HG03039 (cell line): ENCODE results near the gene MAN2A1.
"Not testable (repeated sequence)": the region's sequence is repeated elsewhere in the genome, so short reads cannot be mapped to it uniquely, and the experiment has no call there.

ENCODE experiments used
- ATAC-seq: cut with Tn5 transposase; IDR thresholded peaks from one replicate; pipeline ENCODE4 v1.9.1; 2021; ENCODE audit warnings: mild to moderate bottlenecking, moderate library complexity; ENCODE audit not compliant: unreplicated experiment

Gene MAN2A1

DNA sequence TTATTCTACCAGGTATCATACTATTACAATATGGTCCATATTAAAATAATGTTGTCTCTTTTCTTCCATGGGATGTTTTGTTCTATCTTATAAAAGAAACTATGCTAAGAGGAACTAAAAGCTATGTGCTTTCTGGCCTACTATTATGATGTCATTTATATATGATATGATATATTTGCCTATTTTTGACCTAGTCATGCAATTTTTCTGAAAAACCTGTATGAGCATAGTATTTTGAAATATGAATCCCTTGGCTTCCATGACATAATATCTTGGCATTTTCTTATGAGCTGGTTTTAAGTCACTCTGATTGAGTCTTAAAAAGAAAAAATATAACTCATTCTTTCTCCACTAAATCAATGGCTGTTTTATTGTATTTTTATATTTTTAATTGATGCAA is 60.7 kb downstream of the MAN2A1 start:
- no peak for ATAC-seq

DNA sequence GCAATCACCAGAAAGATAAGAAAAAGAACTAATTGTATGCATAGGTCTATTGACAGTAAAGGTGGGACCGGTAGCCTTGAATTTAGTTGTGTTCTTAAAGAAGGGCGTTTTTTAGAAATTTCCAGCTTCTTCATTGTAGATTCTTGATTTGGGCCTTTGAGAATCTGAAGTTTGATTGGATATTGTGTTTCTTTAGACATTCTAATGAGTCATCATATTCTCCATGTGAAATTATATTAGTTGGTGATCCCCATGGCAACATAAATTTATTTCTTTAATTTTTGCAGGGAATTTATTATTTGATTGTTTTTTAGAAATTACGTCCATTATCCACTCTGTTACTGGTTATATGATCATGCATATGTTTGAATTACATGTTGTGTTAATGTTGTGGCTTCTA is 63.6 kb downstream of the MAN2A1 start:
- no peak for ATAC-seq

DNA sequence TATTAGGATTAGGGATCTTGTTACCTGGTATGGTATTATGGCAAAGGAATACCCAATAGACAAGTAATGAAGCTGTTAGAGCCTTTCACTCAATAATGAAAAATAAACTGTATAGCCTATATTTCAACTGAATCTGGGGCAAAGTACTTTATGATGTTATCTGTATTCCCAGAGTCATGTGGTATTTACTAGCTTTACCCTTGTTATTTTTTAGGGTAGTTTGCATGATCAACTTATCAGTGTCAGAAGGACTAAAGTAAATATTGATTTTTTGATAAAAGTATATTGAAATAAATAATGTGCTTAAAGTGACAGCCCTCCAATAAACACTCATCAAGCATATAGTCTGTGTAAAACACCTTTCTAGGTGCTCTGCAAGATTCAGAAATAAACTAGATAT is 64.6 kb downstream of the MAN2A1 start:
- no peak for ATAC-seq

DNA sequence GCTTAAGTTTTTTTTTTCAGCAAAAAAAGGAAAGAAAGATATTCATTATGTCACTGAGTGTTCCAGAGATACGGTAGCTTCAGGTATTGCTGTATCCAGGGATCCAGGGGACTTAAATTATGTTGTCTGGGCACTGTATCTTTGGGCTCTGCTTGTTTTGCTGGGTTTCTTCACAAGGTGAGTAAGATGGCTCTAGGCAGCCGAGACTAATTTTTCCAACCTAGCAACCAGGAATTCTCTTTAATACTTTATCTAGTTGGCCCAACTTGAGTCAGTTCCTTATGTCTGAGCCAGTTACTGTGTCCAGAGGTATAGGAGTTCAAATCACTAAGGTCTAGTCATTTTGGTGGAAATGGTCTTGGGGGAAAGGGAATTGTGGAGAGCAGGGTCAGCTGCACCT is 66.0 kb downstream of the MAN2A1 start:
- no peak for ATAC-seq

DNA sequence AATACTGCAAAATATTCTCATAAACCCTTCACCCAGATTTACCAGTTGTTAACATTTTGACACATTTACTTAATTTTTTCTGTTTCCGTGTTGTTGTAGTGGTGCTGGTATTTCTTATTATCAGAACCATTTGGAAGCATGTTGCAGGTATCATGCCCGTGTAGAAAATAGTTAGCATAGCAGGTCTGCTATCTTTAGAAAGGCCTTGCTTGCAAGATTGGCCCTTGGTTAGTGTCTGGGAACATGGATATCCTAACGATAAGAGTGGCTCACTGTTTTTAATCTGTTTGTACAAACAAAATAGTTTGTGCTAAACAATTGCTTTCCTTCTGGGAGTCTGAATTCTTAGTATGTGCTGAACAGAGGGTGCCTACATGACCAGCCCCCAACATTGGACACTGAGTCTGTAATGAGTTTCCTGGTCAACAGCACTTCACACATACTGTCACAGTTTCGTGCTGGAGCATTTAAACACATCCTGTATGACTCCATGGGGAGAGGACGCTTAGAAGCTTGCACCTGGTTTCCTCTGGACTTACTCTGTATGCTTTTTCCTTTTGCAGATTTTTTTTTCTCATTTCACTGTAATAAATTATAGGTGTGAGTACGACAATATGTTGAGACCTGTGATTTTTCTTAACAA is 66.9 kb downstream of the MAN2A1 start:
- ATAC-seq, result no peak

DNA sequence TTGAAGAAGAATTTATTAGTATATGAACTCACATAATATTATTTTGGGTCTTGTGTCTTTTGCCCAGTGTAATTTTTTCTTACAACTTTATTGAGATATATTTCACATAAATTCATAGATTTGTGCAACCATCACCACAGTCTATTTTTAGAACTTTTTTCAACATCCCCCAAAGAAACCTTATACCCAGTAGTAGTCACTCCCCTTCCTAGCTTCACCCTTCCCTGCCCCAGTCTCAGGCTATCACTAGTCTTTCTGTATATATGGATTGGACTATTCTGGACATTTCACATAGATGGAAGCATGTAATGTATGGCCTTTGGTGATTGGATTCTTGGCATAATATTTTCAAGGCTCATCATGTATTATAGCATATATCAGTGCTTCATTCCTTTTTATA is 67.8 kb downstream of the MAN2A1 start:
- ATAC-seq, result no peak

DNA sequence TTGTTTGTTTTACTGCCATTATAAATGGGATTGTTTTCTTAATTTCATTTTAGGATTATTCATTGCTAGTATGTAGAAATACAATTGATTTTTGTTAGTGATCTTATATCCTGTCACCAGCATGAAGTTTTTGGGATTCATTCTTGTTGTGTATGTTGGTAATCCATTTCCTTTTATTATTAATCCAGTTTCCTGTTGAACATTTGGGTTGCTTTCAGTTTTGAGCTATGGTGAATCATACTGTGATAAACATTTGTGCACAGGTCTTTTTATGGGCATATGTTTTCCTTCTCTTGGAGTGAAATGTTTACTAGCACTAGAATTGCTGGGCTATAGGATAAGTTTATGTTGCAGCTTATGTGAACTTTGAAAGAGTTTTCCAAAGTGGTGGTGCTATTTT is 69.6 kb downstream of the MAN2A1 start:
- ATAC-seq, result no peak

DNA sequence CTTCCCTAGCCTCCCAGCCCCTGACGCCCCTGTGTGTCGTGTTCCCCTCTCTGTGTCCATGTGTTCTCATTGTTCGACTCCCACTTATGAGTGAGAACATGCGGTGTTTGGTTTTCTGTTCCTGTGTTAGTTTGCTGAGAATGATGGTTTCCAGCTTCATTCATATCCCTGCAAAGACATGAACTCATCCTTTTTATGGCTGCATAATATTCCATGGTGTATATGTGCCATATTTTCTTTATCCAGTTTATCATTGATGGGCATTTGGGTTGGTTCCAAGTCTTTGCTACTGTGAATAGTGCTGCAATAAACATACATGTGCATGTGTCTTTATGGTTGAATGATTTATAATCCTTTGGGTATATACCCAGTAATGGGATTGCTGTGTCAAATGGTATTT is 70.4 kb downstream of the MAN2A1 start:
- ATAC-seq, result not testable (repeated sequence)

DNA sequence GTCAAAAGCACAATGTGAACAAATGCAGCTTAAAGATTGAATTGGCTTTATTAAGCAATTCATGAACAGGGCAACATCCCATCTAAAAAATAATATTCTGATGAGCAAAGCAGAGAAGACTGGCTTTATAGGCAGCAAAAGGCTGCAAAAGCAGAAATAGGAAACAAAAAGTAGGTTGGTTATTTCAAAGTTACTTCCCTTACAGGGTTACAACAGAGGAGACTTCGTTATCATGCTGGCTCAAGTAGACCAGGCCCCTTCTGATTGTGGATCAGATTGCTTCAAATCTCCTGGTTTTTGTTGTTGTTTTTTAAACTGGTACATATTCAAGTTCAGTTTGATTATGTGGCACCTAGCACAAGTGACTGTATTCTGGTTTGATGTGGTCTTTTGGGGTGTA is 73.1 kb downstream of the MAN2A1 start:
- no peak for ATAC-seq

DNA sequence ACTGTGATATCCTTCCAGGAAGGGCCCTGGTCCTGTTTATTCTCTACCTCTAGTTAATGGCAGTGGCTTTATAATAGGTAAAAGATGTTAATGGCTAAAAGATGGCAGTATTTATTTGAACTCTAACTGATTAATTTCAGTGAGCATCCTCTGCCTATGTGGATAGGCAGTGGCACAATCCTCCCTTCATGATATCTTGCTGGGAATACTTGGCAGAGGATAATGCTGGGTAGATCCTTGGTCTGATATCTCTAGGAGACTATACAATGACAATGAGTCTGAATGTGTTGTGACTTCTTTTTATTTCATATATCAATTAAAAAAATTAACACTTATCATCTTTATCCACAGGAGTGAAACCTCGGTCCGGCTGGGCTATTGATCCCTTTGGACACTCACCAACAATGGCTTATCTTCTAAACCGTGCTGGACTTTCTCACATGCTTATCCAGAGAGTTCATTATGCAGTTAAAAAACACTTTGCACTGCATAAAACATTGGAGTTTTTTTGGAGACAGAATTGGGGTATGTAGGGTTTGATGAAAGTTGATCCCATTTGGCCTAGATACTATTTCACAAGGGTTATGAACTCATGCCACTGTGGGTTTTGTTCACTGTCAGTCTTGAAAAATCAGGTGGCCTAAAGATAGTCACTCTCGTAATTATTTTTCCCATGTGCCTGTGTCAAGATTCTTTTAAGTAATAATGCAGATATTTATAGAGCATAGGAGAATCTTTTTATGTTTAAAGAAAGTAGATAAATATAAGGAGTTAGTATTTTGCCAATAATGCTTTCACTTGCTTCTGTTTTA is 77.7 kb downstream of the MAN2A1 start:
- no peak for ATAC-seq

DNA sequence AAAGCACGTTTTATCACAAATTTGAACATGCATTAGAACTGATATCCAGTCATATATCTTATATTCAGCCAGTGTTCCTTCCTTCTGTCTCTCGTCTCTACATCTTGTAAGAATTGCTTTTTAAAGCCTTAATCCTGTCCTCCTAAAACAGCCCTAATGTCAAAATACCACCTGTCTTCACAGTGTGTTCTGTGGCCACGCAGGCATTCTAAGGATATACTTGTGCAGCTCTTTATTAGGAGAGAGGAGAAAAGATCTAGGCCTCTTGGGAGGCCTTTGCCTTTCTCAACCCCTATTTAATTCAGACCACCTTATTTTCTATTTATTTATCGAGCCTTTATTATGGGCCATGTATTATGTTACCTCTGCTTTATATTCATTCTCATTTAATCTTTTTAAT is 78.3 kb downstream of the MAN2A1 start:
- ATAC-seq, result no peak

DNA sequence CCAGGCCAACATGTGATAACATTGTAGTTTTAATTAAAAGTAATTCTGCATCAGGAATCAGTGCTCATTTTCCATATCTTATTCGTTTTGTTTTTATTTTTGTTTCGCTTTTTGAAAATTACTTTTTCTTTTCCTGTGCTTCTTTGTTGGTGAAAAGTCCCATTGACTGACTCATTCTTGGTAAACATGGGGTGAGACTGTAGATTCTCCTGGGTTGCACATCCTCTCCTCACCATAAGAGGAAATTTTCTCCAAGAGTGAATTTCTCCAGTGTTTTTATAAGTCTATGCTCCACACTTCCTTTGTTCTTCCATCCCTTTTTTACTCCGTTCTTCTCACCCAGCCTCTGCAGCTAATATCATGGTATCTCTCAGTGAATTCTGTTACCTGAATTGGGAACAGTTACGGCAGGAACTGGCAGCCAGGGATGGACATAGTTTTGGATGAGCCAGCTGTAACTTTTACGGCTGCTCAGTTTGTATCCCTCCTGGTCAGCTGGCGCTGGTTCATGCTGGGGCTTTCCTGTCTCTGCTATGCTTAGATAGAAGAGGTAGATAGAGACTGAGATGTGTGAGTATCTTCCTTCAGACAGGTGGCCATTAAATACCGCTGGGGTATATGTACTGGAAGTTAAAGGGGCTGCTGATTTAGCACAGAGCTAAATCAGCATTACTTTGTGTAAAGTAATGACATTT is 80.0 kb downstream of the MAN2A1 start:
- no peak for ATAC-seq

DNA sequence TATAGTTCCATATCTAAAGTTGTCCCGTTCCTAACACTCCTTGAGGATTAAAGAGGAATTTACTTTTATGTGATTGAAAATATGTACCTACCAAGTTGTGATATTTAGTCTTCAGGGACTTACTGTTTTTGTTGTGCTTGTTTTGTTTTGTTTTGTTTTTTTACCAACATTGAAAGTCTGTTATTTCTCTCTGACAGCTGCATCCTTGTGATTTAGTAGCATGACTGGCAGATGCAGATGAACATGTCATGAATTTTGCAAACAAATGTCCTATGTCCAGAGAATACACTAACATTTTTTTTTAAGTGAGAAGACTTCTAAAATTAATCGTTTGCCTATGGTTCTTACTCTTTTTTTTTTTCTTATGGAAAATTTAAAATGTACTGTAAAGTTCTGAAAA is 85.4 kb downstream of the MAN2A1 start:
- no peak for ATAC-seq

DNA sequence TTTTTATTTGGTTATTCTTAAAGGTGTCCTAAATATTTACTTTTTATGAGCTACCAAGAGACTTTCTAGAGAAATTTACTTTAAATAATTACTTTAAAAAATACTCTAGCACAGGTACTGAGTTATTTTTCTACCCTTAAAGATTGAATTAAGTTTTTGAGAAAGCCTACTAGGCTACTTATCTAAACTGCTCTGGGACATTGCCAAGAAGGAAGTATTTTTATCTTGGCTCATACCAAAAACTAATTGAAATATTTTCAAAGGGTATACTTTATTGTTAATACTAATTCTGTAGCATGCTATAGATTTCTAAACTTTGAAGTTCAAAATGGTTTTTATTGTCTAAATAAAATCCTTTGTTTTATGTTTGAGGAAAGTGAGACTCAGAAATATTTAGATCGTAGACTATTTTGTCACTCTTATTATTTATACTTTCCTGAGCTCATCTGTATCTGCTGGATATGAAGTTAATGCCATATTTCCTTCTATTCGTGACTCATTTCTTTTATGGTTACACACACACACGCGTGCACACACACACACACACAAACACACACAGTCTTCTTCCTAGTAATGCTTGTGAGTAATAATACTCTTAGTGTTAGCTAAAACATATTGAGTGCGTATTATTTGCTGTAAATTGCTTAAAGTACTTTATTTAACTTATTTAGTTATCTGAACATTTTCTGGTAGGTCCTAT is 89.5 kb downstream of the MAN2A1 start:
- no peak for ATAC-seq

DNA sequence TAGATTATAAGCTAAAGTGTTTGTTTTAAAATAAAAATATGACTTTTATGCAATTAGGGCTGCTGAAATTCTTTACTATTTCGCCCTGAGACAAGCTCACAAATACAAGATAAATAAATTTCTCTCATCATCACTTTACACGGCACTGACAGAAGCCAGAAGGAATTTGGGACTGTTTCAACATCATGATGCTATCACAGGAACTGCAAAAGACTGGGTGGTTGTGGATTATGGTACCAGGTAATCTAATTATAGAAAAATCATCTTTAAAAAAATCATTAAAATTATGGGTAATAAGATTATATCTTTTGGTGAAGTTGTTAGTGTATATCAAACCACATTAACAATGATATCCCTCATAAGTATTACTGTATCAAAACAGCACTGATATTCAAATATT is 95.0 kb downstream of the MAN2A1 start:
- no peak for ATAC-seq

DNA sequence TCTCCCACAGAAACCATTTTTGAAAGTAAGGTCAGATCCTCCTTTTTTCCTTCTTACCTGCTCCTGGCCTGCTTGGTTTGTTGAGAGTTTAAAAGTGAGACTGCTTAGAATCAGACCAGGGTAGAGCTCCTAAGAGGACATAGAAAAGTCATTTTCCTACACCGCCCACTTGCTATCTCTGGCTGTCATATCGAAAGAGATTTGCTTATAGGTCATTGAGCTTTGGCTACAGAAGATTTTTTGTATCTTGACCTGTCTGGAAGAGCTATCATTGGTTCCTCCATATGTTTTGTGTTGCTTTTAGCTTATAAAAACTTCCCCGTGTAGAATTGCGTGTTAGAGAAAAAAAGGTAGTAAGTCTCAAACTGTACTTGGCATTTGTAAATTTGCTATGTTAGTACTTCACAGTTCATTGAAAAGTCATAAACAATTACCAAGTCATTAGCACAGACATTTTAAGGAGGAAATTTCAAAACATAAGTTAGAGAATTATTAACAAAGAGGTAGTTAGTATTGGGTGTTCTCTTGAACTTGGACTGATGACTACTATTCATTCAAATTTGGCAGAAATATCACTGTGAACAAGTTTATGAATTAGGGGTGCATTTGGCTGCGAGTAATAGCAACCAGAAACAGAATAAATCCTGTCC is 96.6 kb downstream of the MAN2A1 start:
- peak; percentile 56 for ATAC-seq

DNA sequence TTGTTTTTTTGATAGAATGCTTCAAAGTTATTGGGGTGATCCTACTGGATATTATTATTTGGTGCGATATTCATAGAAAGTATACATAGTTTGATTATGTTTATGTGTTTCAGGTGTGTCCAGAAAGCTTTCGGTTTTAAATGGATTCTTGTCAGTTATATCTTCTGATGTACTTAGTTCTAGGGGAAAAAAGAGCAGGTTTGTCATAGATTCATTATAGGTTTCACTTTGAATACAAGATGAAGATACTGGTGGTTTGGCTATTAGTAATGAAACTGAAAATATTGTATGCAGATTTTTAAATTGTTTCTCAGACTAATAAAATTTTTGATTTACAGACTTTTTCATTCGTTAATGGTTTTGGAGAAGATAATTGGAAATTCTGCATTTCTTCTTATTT is 98.9 kb downstream of the MAN2A1 start:
- ATAC-seq, result peak; percentile 96

DNA sequence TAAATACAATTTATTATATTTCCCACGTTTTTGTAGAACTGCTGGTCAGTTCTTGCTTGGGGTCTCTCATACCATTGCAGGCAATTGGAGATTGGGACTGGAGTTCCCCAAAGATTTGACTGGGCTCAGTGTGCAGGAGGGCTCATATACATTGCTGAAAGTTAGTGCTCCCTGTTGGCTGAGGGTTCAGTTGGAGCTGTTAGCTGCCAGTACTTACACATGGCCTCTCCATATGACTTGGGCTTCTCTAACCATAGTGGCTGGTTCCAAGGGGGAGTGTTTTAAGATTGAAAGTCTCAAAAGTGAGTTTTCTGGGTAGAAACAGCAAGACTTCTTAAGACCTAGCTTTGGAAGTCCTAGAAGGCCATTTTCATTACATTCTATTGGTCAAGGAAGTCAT is 102.9 kb downstream of the MAN2A1 start:
- ATAC-seq, result no peak

DNA sequence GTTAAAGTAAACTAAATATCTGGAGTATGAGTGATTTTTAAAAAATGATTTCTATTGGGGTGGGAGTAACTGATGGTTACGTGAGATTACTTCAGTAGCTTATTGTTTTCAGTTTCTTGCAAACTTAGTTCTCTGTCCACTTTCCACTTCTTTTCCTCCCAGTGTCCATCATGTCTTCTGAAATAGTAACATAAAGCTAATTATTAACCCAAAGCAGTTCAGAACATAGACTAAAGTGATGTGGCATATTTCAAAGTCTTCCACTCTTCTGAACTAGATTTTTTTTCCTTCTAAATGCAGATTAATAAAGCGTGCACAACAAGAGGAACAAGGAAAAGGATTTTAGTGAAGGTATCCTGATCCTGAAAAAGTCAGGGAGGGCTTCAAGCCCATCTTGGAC is 114.1 kb downstream of the MAN2A1 start:
- ATAC-seq, result no peak

DNA sequence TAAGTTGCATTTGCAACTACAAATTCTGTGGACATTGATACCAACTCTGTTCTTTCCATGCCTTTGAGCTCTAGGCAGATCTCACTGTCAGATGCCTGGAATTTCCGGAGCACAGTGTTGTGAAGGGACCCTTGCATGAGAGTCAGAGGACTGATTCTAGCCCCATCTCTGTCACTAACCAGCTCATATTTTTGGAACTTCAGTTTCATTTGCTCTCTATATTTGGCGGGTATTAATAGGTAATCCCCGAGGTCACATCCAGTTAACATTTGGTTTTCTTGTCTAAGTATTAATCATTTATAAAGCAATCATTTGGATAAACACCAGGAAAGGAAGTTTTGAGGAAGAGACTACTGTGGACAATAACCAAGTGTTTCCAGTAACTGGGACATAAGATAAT is 115.7 kb downstream of the MAN2A1 start:
- ATAC-seq, result no peak

DNA sequence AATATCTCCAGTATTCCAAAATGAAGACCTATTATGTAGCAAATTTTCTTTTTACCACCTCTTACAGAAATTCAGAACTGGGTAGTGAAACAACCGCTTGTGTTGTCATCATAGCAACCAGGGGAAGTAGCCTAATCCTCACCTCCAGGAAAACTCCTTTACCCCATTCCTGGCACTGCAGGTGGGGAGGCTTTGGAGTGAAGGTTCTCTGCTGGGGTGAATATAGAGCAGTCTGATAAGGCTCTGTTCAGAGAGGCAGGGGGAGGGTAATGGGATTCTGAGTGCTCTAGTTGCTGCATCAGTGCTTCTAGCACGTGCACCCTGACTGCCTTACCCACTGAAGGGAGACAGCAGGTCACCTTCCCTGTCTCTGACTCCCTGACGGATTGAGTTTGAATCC is 116.2 kb downstream of the MAN2A1 start:
- ATAC-seq, result no peak
